ENCODE measurements around the gene YEATS4.
A peak's percentile ranks its signal among the peaks of the same experiment; 100 is the strongest.
"Not testable (repeated sequence)": the region's sequence is repeated elsewhere in the genome, so short reads cannot be mapped to it uniquely, and the experiment has no call there.

YEATS4 gene

GRCh38 chr12:69359531-69360347 is at the start of gene YEATS4:
TSS of gene YEATS4 (plus strand) at chr12:69359743. CDS start at chr12:69359973, 230 bp downstream.
- peak within 1 kb of the TSS; percentile 80 for H3K4me3 ChIP-seq (ENCODE audit: low read length)
- peak; percentile 66 for DNase-seq (ENCODE audit: low read depth)
- no peak for TF ChIP-seq CTCF (conservative IDR thresholded peaks at IDR 0.05; ENCODE audit: low read depth, low read length)

GRCh38 chr12:69313209-69313608 is 46.3 kb upstream of the YEATS4 start:
- DNase-seq (ENCODE audit: low read depth): no peak
- no peak for TF ChIP-seq CTCF (conservative IDR thresholded peaks at IDR 0.05; ENCODE audit: low read depth, low read length)
- no peak overlapping the region for H3K4me3 ChIP-seq (ENCODE audit: low read length)

GRCh38 chr12:69316784-69317183 is 42.8 kb upstream of the YEATS4 start:
- not testable (repeated sequence) for H3K4me3 ChIP-seq (ENCODE audit: low read length); DNase-seq (ENCODE audit: low read depth)

GRCh38 chr12:69317233-69317632 is 42.3 kb upstream of the YEATS4 start:
- not testable (repeated sequence) for DNase-seq (ENCODE audit: low read depth); H3K4me3 ChIP-seq (ENCODE audit: low read length)

GRCh38 chr12:69318225-69318624 is 41.3 kb upstream of the YEATS4 start:
- no peak overlapping the region for H3K4me3 ChIP-seq (ENCODE audit: low read length)
- TF ChIP-seq CTCF (conservative IDR thresholded peaks at IDR 0.05; ENCODE audit: low read depth, low read length): no peak
- DNase-seq (ENCODE audit: low read depth): no peak

- DNase-seq (ENCODE audit: low read depth): no peak
- no peak for TF ChIP-seq CTCF (conservative IDR thresholded peaks at IDR 0.05; ENCODE audit: low read depth, low read length)
- H3K4me3 ChIP-seq (ENCODE audit: low read length): no peak overlapping the region
Measured at GRCh38 chr12:69321351-69321750, 38.2 kb upstream of the YEATS4 start.

GRCh38 chr12:69324797-69325466 is 34.6 kb upstream of the YEATS4 start:
- TF ChIP-seq CTCF (conservative IDR thresholded peaks at IDR 0.05; ENCODE audit: low read depth, low read length): no peak
- no peak overlapping the region for H3K4me3 ChIP-seq (ENCODE audit: low read length)
- no peak for DNase-seq (ENCODE audit: low read depth)

GRCh38 chr12:69328426-69328825 is 31.1 kb upstream of the YEATS4 start:
- no peak overlapping the region for H3K4me3 ChIP-seq (ENCODE audit: low read length)
- DNase-seq (ENCODE audit: low read depth): no peak
- TF ChIP-seq CTCF (conservative IDR thresholded peaks at IDR 0.05; ENCODE audit: low read depth, low read length): no peak

Data from retinal pigment epithelial cell (primary cell).